Fibroblast of villous mesenchyme (primary cell): ENCODE data around the gene SLC39A11. TPM values are rescaled to one million over a fixed set of nuclear protein-coding genes. Genes with fewer than 3 reads are reported as not detected.

ENCODE experiments used
- DNase-seq: peaks from one replicate; pipeline ENCODE4 v3.0.0-alpha.2; 2010; ENCODE audit warnings: low read depth
- H3K4me3 ChIP-seq: 2 replicates; pipeline ENCODE4 v1.5.1; 2011; ENCODE audit warnings: low read depth, mild to moderate bottlenecking, low read length
- total RNA-seq: library from RNA; depleted of rRNA; stranded (reverse); fragments of >200 nt; gene quantifications from 2 replicates; pipeline ENCODE4 v1.2.3, GENCODE V29; 2012
- TF ChIP-seq, protein P1 (sequence below): IDR thresholded peaks from 2 replicates; pipeline ENCODE4 v1.5.1; 2012; ENCODE audit warnings: low read depth, mild to moderate bottlenecking, low read length; ENCODE audit not compliant: insufficient read depth

SLC39A11 gene
- total RNA-seq, 1 donor = 16.0 TPM

DNA sequence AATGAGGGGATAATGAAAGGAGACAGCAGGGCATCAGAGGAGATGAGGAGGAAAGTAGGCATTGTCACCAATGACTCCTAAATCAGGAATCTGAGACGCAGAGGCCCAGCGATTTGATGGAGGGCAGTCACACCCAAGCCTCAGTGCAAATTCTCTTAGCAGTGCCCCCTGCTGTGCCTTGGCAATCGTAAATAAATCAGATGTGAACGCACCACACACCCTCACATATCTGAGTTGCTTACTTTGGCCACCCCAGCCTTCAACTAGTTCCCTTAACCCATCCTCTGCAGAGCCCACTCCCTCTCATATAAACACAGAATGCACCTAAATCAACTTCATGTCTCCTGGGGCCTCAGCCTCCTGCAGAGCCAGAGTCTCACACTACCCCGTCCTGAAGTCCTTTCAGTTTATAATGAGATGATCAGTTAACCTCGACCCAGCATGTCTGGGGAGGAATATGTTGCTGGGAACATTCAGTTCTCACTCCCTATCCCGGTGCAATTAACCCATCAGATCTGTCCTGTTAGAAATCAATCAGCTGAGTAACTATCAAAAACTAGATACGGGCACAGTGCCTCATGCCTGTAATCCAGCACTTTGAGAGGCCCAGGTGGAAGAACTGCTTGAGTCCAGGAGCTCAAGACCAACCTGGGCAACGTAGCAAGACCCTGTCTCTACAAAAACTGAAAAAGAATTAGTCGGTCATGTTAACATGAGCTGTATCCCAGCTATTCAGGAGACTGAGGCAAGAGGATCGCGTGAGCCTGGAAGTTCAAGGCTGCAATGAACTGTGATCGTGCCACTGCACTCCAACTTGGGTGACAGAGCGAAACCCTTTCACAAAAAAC lies 78.4 kb downstream of the SLC39A11 start:
- TF ChIP-seq, protein P1, sequence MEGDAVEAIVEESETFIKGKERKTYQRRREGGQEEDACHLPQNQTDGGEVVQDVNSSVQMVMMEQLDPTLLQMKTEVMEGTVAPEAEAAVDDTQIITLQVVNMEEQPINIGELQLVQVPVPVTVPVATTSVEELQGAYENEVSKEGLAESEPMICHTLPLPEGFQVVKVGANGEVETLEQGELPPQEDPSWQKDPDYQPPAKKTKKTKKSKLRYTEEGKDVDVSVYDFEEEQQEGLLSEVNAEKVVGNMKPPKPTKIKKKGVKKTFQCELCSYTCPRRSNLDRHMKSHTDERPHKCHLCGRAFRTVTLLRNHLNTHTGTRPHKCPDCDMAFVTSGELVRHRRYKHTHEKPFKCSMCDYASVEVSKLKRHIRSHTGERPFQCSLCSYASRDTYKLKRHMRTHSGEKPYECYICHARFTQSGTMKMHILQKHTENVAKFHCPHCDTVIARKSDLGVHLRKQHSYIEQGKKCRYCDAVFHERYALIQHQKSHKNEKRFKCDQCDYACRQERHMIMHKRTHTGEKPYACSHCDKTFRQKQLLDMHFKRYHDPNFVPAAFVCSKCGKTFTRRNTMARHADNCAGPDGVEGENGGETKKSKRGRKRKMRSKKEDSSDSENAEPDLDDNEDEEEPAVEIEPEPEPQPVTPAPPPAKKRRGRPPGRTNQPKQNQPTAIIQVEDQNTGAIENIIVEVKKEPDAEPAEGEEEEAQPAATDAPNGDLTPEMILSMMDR = no peak
- no peak overlapping the region for H3K4me3 ChIP-seq
- DNase-seq = peak; percentile 14

DNA sequence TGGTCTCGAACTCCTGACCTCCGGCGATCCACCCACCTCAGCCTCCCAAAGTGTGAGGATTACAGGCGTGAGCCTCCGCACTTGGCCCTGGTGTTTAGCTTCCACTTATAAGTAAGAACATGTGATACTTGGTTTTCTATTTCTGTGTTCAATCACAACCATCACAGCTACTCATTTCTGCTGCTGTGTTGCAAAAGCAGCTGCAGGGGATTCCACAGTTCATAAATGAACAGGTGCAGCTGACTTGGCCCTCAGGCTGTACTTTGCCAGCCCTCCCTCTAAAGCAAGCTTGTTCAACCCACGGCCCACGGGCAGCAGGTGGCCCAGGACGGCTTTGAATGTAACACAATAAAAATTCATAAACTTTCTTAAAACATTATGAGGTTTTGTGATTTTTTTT lies 79.2 kb downstream of the SLC39A11 start:
- H3K4me3 ChIP-seq = no peak overlapping the region
- TF ChIP-seq, protein P1 = no peak
- no peak for DNase-seq

DNA sequence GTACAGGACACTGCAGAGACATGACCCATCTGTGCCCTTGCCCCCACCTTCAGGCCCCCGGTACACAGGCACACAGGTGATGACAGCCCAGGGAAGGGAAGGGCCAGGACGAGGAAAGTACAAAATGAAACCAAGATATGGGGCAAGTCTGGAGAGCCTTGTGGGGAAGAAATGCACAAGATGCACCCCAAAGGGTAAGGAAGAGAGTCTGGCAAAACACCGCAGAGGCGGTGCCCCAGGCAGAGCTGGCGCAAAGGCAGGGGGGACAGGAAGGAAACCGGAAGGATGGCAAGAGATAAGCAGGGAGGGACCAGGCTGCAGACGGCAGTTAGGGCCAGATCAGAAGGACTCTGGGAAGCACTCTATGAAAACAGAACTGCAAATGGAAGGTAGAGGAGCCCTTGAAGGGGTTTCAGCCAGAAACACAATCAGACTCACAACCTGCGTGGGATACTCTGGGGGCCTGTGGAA lies 81.4 kb downstream of the SLC39A11 start:
- H3K4me3 ChIP-seq = no peak overlapping the region
- TF ChIP-seq, protein P1 = no peak
- DNase-seq = no peak

DNA sequence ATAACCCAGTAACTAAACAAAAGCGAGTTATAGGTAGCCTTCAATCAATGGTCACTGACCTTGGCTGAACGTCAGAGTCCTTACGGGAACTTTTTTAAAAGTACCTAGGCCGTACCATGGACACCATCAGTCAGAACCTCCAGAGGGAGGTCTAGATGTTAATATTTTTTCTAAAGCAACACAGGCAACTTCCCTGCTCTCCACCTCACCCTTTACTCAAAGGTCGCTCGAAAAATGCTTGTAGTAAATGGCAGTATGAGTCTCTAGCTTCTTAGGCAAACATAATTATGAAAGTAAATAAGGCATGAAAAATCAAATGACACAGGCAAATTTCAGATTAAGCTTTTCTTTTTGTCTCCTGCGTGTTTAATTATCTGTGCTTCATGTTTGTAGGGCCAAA lies 82.1 kb downstream of the SLC39A11 start:
- TF ChIP-seq, protein P1 = no peak
- DNase-seq = no peak
- no peak overlapping the region for H3K4me3 ChIP-seq

DNA sequence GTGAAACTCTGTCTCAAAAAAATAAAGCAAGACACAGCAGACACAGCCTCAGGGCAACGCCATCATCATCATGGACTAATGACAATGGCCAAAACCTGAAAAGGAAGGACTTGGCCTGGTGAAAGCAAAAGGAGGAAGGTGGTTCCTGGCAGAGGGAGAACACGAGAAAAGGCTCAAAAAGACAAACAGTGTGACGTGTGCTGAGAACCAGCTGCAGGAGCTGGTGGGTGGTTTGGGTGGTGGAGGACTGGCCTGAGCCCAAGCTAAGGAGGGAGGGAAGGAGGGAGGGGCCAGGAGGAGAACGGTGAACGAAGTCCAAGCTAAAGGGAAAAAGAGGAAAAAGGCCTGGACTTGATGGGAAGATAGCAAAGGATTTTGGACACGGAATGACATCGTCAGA lies 85.1 kb downstream of the SLC39A11 start:
- H3K4me3 ChIP-seq = no peak overlapping the region
- TF ChIP-seq, protein P1 = no peak
- peak; percentile 43 for DNase-seq

DNA sequence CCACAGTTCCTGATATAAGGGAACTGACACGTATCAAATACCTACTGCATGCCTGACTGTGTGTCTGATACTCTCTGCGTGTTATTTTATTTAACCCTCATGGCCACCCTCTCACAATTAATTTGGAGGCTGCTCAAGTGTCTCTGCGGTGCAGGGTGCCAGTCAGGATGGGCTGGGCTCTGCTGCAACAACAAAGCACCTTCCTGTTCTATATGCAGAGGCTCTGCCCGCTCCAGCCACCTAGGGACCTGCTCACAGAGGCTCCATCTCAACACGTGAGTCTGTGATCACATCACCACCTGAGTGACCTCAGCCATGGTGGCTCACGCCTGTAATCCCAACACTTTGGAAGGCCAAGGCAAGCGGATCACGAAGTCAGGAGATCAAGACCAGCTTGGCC lies 87.1 kb downstream of the SLC39A11 start:
- TF ChIP-seq, protein P1 = no peak

More for the DNA sequence above, 87.1 kb downstream of the SLC39A11 start:
- H3K4me3 ChIP-seq = no peak overlapping the region
- no peak for DNase-seq
